Melanocyte of skin (primary cell): ENCODE measurements around the gene FOXK2. TPM values are rescaled to one million over a fixed set of nuclear protein-coding genes. Genes with fewer than 3 reads are reported as not detected.

Experiments used
- total RNA-seq, 2 donors: library from RNA; depleted of rRNA; stranded (reverse); fragments of >200 nt; gene quantifications; 2 replicates each; pipeline ENCODE4 v1.2.3, GENCODE V29; 2012

The FOXK2 gene
- total RNA-seq = 10 to 100 TPM; 42.0 to 44.3 TPM

GRCh38 chr17:82518826-82519810 lies at the start of gene FOXK2:
TSS of gene FOXK2 (plus strand) at chr17:82519732. CDS start at chr17:82519889, 157 bp downstream.

GRCh38 chr17:82648165-82648668 lies 128.7 kb downstream of the FOXK2 start, which contains the start of gene WDR45B:
TSS of gene WDR45B (minus strand) at chr17:82648444. CDS start at chr17:82648340, 104 bp downstream.

Other genes starting within 250 kb of the FOXK2 start
- 10 to 100 TPM; 51.6 to 64.9 TPM for gene CSNK1D, start 246.0 kb upstream of the FOXK2 start, total RNA-seq
- under 1 TPM; under 0.01 TPM for gene CD7, start 202.1 kb upstream of the FOXK2 start, total RNA-seq
- 10 to 100 TPM; 15.8 to 70.6 TPM for gene SECTM1, start 186.0 kb upstream of the FOXK2 start, total RNA-seq
- under 1 TPM in 1 of 2 donors, not detected in 1; 0.33 TPM for gene TEX19, start 160.5 kb upstream of the FOXK2 start, total RNA-seq
- gene UTS2R, start 148.0 kb upstream of the FOXK2 start, total RNA-seq = not detected
- 10 to 100 TPM; 16.2 to 19.0 TPM for gene HEXD, start 101.4 kb upstream of the FOXK2 start, total RNA-seq
- gene OGFOD3, start 101.1 kb upstream of the FOXK2 start, total RNA-seq = 10 to 100 TPM; 21.6 to 25.1 TPM
- gene CYBC1, start 69.0 kb upstream of the FOXK2 start, total RNA-seq = 10 to 100 TPM; 40.6 to 66.9 TPM
- 10 to 100 TPM; 25.3 to 35.4 TPM for gene NARF, start 61.0 kb upstream of the FOXK2 start, total RNA-seq
- 10 to 100 TPM; 58.9 to 59.2 TPM for gene WDR45B, start 128.7 kb downstream of the FOXK2 start, total RNA-seq
- gene RAB40B, start 179.0 kb downstream of the FOXK2 start, total RNA-seq = 10 to 100 TPM in 1 of 2 donors, 1 to 10 TPM in 1; 3.3 to 14.8 TPM
- gene FN3KRP, start 197.0 kb downstream of the FOXK2 start, total RNA-seq = 10 to 100 TPM; 15.1 to 21.0 TPM
- gene FN3K, start 215.9 kb downstream of the FOXK2 start, total RNA-seq = 1 to 10 TPM; 7.2 to 7.7 TPM
- 10 to 100 TPM; 29.6 to 31.3 TPM for gene TBCD, start 232.3 kb downstream of the FOXK2 start, total RNA-seq